ENCODE measurements around the gene IARS1.

IARS1 gene

GRCh38 chr9:92293452-92294296 is at the start of gene IARS1:
TSS of gene IARS1 (minus strand) at chr9:92293697. CDS start at chr9:92289419, 4,278 bp downstream.
- H3K27me3 ChIP-seq (ENCODE audit: control insufficient read depth, insufficient read depth, low read length), result no peaks in the 10 kb centered on the region
- no peaks in the 10 kb centered on the region for H3K9me3 ChIP-seq (ENCODE audit: control insufficient read depth, low read depth, low read length)
- peaks cover 43% of the 10 kb centered on the region for H3K36me3 ChIP-seq (ENCODE audit: control insufficient read depth, low read depth, low read length)
- H3K27ac ChIP-seq (ENCODE audit: low read length), result peak within 1 kb of the TSS; percentile 66
- peak within 1 kb of the TSS; percentile 96 for H3K4me3 ChIP-seq (ENCODE audit: low read length)
- H3K9ac ChIP-seq (ENCODE audit: low read length), result peak within 1 kb of the TSS; percentile 96
- no peaks in the 10 kb centered on the region for H3K4me1 ChIP-seq (ENCODE audit: control insufficient read depth, low read depth, low read length)

- H3K9ac ChIP-seq (ENCODE audit: low read length), result no peak overlapping the region
- peaks cover 9% of the 10 kb centered on the region for H3K36me3 ChIP-seq (ENCODE audit: control insufficient read depth, low read depth, low read length)
- H3K27me3 ChIP-seq (ENCODE audit: control insufficient read depth, insufficient read depth, low read length), result no peaks in the 10 kb centered on the region
- H3K4me3 ChIP-seq (ENCODE audit: low read length), result no peak overlapping the region
- no peaks in the 10 kb centered on the region for H3K4me1 ChIP-seq (ENCODE audit: control insufficient read depth, low read depth, low read length)
- H3K27ac ChIP-seq (ENCODE audit: low read length), result no peak overlapping the region
- H3K9me3 ChIP-seq (ENCODE audit: control insufficient read depth, low read depth, low read length), result no peaks in the 10 kb centered on the region
These were observed 49.5 kb upstream of the IARS1 start for GRCh38 chr9:92342825-92343488.

DNA sequence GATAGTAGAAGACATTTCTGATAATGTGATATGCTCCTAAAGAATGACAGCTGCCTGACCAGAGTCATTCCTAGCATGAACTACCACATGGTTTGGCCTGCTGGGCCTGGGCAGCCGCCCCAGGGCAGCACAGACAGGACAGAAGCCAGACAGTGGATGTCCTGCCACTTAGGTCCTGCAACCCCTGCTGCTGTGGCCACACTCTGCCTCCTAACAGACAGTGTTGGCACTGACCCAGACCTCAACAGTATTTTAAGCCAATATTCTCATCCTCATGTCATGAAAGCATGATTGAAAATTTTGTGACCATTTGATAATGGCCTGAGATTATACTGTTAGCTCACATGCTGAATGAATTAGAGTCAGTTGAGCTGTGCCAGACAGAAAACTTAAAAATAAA is 48.1 kb upstream of the IARS1 start:
- H3K9ac ChIP-seq (ENCODE audit: low read length), result no peak overlapping the region
- peaks cover 9% of the 10 kb centered on the region for H3K36me3 ChIP-seq (ENCODE audit: control insufficient read depth, low read depth, low read length)
- H3K9me3 ChIP-seq (ENCODE audit: control insufficient read depth, low read depth, low read length), result no peaks in the 10 kb centered on the region
- H3K4me3 ChIP-seq (ENCODE audit: low read length), result no peak overlapping the region
- H3K27me3 ChIP-seq (ENCODE audit: control insufficient read depth, insufficient read depth, low read length), result no peaks in the 10 kb centered on the region
- no peaks in the 10 kb centered on the region for H3K4me1 ChIP-seq (ENCODE audit: control insufficient read depth, low read depth, low read length)
- no peak overlapping the region for H3K27ac ChIP-seq (ENCODE audit: low read length)

DNA sequence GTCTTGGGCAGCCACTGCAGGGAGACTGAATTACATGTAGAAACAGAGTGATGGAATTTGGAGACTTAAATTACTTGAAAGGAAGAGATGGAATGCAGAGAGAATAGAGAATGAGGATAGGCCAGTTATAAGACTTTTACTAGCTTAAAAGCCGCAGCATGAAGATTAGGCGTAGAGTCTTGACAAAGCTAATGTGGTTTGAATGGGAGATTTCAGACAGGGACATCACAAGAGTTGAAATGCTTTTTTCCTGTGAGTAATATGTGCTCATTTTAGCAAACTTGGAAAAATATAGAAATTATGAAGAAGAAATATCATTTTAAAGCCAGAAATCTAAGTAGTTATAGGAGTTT is 39.8 kb upstream of the IARS1 start:
- Histone ChIP-seq H3K27ac (ENCODE audit: low read length) (no peak overlapping the region), H3K36me3 (ENCODE audit: control insufficient read depth, low read depth, low read length) (no peaks in the 10 kb centered on the region), H3K4me3 (ENCODE audit: low read length) (no peak overlapping the region), H3K4me1 (ENCODE audit: control insufficient read depth, low read depth, low read length) (no peaks in the 10 kb centered on the region), H3K27me3 (ENCODE audit: control insufficient read depth, insufficient read depth, low read length) (no peaks in the 10 kb centered on the region), H3K9ac (ENCODE audit: low read length) (no peak overlapping the region), H3K9me3 (ENCODE audit: control insufficient read depth, low read depth, low read length) (no peaks in the 10 kb centered on the region)

- no peaks in the 10 kb centered on the region for H3K36me3 ChIP-seq (ENCODE audit: control insufficient read depth, low read depth, low read length)
- no peak overlapping the region for H3K9ac ChIP-seq (ENCODE audit: low read length)
- no peaks in the 10 kb centered on the region for H3K9me3 ChIP-seq (ENCODE audit: control insufficient read depth, low read depth, low read length)
- no peaks in the 10 kb centered on the region for H3K4me1 ChIP-seq (ENCODE audit: control insufficient read depth, low read depth, low read length)
- H3K4me3 ChIP-seq (ENCODE audit: low read length), result no peak overlapping the region
- H3K27me3 ChIP-seq (ENCODE audit: control insufficient read depth, insufficient read depth, low read length), result no peaks in the 10 kb centered on the region
- H3K27ac ChIP-seq (ENCODE audit: low read length), result no peak overlapping the region
These were observed 39.2 kb upstream of the IARS1 start for GRCh38 chr9:92332577-92333281.

GRCh38 chr9:92328225-92328624 is 34.7 kb upstream of the IARS1 start:
- Histone ChIP-seq H3K4me3 (ENCODE audit: low read length) (no peak overlapping the region), H3K9me3 (ENCODE audit: control insufficient read depth, low read depth, low read length) (no peaks in the 10 kb centered on the region), H3K4me1 (ENCODE audit: control insufficient read depth, low read depth, low read length) (peaks cover 9% of the 10 kb centered on the region), H3K36me3 (ENCODE audit: control insufficient read depth, low read depth, low read length) (peaks cover under 1% of the 10 kb centered on the region), H3K27ac (ENCODE audit: low read length) (no peak overlapping the region), H3K9ac (ENCODE audit: low read length) (no peak overlapping the region), H3K27me3 (ENCODE audit: control insufficient read depth, insufficient read depth, low read length) (no peaks in the 10 kb centered on the region)

DNA sequence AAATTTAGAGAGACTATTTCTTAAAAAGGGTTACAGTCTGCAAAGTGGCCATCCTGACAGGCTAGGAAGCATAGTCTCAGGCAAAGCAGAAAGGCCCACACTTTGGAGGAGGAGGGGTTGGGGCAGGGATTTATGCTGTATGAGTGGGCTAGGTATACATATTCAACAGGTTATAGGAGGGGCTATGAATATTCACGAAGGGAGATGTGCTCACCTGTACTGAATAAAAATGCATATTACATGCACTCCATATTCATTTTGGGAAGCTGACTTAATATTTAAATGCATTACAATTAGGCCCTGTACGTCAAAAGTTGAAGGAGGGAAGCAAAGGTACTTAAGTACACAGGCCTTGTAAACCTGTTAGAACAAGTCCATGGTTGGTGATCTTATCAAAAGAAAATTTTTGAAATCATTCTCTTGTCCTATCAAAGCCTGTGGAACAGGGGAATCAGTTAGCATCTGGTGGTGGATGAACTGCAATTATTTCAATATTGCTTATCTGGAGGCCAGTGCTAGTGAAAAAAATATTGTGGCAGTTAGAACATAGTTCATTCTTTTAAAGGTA is 33.9 kb upstream of the IARS1 start:
- H3K27ac ChIP-seq (ENCODE audit: low read length), result no peak overlapping the region
- H3K36me3 ChIP-seq (ENCODE audit: control insufficient read depth, low read depth, low read length), result peaks cover 9% of the 10 kb centered on the region
- H3K4me3 ChIP-seq (ENCODE audit: low read length), result no peak overlapping the region
- H3K9ac ChIP-seq (ENCODE audit: low read length), result no peak overlapping the region
- no peaks in the 10 kb centered on the region for H3K9me3 ChIP-seq (ENCODE audit: control insufficient read depth, low read depth, low read length)
- H3K27me3 ChIP-seq (ENCODE audit: control insufficient read depth, insufficient read depth, low read length), result no peaks in the 10 kb centered on the region
- peaks cover 9% of the 10 kb centered on the region for H3K4me1 ChIP-seq (ENCODE audit: control insufficient read depth, low read depth, low read length)

DNA sequence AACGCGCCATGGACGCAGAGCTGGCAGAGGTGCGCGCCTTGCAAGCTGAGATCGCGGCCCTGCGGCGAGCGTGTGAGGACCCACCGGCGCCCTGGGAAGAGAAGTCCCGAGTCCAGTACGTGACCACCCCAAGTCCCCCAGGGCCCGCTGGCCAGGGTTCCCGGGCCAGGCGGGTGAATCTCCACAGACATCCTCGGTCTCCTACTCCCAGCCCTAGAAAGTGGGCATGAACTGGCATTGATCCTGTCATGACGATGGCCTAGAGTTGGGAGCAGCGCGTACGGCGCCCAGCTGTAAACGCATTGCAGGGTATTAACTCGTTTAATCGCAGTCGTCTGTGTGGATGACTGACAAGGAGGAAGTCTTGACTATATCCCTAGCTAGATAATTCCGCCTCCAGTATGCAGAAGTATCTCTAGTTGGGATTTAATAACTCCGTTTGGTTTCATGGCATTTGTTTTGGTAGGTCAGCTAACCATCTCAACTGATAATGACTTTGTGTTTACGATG is 32.5 kb upstream of the IARS1 start:
- Histone ChIP-seq H3K27ac (ENCODE audit: low read length) (no peak overlapping the region), H3K4me3 (ENCODE audit: low read length) (peak overlapping the region; percentile 93), H3K36me3 (ENCODE audit: control insufficient read depth, low read depth, low read length) (peaks cover 20% of the 10 kb centered on the region), H3K9me3 (ENCODE audit: control insufficient read depth, low read depth, low read length) (no peaks in the 10 kb centered on the region), H3K9ac (ENCODE audit: low read length) (peak overlapping the region; percentile 96), H3K27me3 (ENCODE audit: control insufficient read depth, insufficient read depth, low read length) (no peaks in the 10 kb centered on the region), H3K4me1 (ENCODE audit: control insufficient read depth, low read depth, low read length) (peaks cover 9% of the 10 kb centered on the region)

- peaks cover 23% of the 10 kb centered on the region for H3K36me3 ChIP-seq (ENCODE audit: control insufficient read depth, low read depth, low read length)
- H3K4me3 ChIP-seq (ENCODE audit: low read length), result peak within 1 kb of the TSS; percentile 93
- H3K9ac ChIP-seq (ENCODE audit: low read length), result peak within 1 kb of the TSS; percentile 96
- H3K4me1 ChIP-seq (ENCODE audit: control insufficient read depth, low read depth, low read length), result peaks cover 9% of the 10 kb centered on the region
- no peaks in the 10 kb centered on the region for H3K9me3 ChIP-seq (ENCODE audit: control insufficient read depth, low read depth, low read length)
- H3K27me3 ChIP-seq (ENCODE audit: control insufficient read depth, insufficient read depth, low read length), result no peaks in the 10 kb centered on the region
- H3K27ac ChIP-seq (ENCODE audit: low read length), result peak within 1 kb of the TSS; percentile 97
These were observed 31.9 kb upstream of the IARS1 start, which contains the start of the genes CENPP and NOL8 for GRCh38 chr9:92325269-92325990. TSS of gene CENPP (plus strand) at chr9:92325953. TSS of gene NOL8 (minus strand) at chr9:92325350. CDS start at chr9:92324161, 1,189 bp downstream.

GRCh38 chr9:92324889-92325268 is 31.4 kb upstream of the IARS1 start:
- peak overlapping the region; percentile 93 for H3K4me3 ChIP-seq (ENCODE audit: low read length)

More at GRCh38 chr9:92324889-92325268, 31.4 kb upstream of the IARS1 start:
- Histone ChIP-seq H3K9me3 (ENCODE audit: control insufficient read depth, low read depth, low read length) (no peaks in the 10 kb centered on the region), H3K27me3 (ENCODE audit: control insufficient read depth, insufficient read depth, low read length) (no peaks in the 10 kb centered on the region), H3K9ac (ENCODE audit: low read length) (peak overlapping the region; percentile 96), H3K4me1 (ENCODE audit: control insufficient read depth, low read depth, low read length) (peaks cover 9% of the 10 kb centered on the region), H3K27ac (ENCODE audit: low read length) (peak overlapping the region; percentile 97), H3K36me3 (ENCODE audit: control insufficient read depth, low read depth, low read length) (peaks cover 27% of the 10 kb centered on the region)
